Neuron (in vitro differentiated cells): ENCODE measurements around the gene AK2.
"Not testable (repeated sequence)": the region's sequence is repeated elsewhere in the genome, so short reads cannot be mapped to it uniquely, and the experiment has no call there.

Experiments
- H2AFZ ChIP-seq: one replicate; pipeline ENCODE4 v1.6.1; 2013; ENCODE audit warnings: low read depth, mild to moderate bottlenecking, inconsistent platforms, low read length, moderate library complexity
- H3K27me3 ChIP-seq: one replicate; pipeline ENCODE4 v1.6.1; 2013; ENCODE audit warnings: low read length; ENCODE audit not compliant: insufficient read depth
- H3K36me3 ChIP-seq: one replicate; pipeline ENCODE4 v1.6.1; 2013; ENCODE audit warnings: low read length; ENCODE audit not compliant: insufficient read depth
- H3K4me1 ChIP-seq: one replicate; pipeline ENCODE4 v1.6.1; 2013; ENCODE audit warnings: low read length; ENCODE audit not compliant: insufficient read depth
- H3K4me3 ChIP-seq: 2 replicates; pipeline ENCODE4 v1.5.1; 2013; ENCODE audit warnings: mild to moderate bottlenecking, low read length, moderate library complexity
- H3K9me3 ChIP-seq: one replicate; pipeline ENCODE4 v1.6.1; 2013; ENCODE audit warnings: low read length

Gene AK2

GRCh38 chr1:33036526-33037503 is at the start of gene AK2:
TSS of gene AK2 (minus strand) at chr1:33036883. CDS start at chr1:33036828, 55 bp downstream.
- peak within 1 kb of the TSS; percentile 80 for H3K4me3 ChIP-seq
- no peaks in the 10 kb centered on the region for H3K27me3 ChIP-seq
- peak within 1 kb of the TSS; percentile 77 for H2AFZ ChIP-seq
- H3K36me3 ChIP-seq, result peaks cover 17% of the 10 kb centered on the region
- no peaks in the 10 kb centered on the region for H3K9me3 ChIP-seq
- peaks cover 12% of the 10 kb centered on the region for H3K4me1 ChIP-seq

GRCh38 chr1:33086384-33086850 is 49.7 kb upstream of the AK2 start:
- Histone ChIP-seq H3K9me3 (no peaks in the 10 kb centered on the region), H3K36me3 (no peaks in the 10 kb centered on the region), H2AFZ (no peak overlapping the region), H3K27me3 (no peaks in the 10 kb centered on the region), H3K4me1 (peaks cover 5% of the 10 kb centered on the region), H3K4me3 (no peak overlapping the region)

GRCh38 chr1:33085332-33085731 is 48.6 kb upstream of the AK2 start:
- no peaks in the 10 kb centered on the region for H3K27me3 ChIP-seq

GRCh38 chr1:33082575-33083108 is 46.0 kb upstream of the AK2 start:
- Histone ChIP-seq H3K4me1 (peaks cover 20% of the 10 kb centered on the region), H2AFZ (no peak overlapping the region), H3K9me3 (no peaks in the 10 kb centered on the region), H3K27me3 (no peaks in the 10 kb centered on the region), H3K4me3 (no peak overlapping the region), H3K36me3 (no peaks in the 10 kb centered on the region)

More at GRCh38 chr1:33085332-33085731, 48.6 kb upstream of the AK2 start:
- Histone ChIP-seq H3K4me1 (peaks cover 10% of the 10 kb centered on the region), H3K9me3 (no peaks in the 10 kb centered on the region), H3K4me3 (no peak overlapping the region), H3K36me3 (no peaks in the 10 kb centered on the region), H2AFZ (no peak overlapping the region)

GRCh38 chr1:33081554-33082305 is 45.0 kb upstream of the AK2 start:
- H3K27me3 ChIP-seq, result no peaks in the 10 kb centered on the region
- H3K4me3 ChIP-seq, result peak overlapping the region; percentile 66
- H3K9me3 ChIP-seq, result no peaks in the 10 kb centered on the region
- no peaks in the 10 kb centered on the region for H3K36me3 ChIP-seq
- H2AFZ ChIP-seq, result peak overlapping the region; percentile 24
- H3K4me1 ChIP-seq, result peaks cover 20% of the 10 kb centered on the region

- no peaks in the 10 kb centered on the region for H3K36me3 ChIP-seq
- no peaks in the 10 kb centered on the region for H3K27me3 ChIP-seq
These were observed 44.3 kb upstream of the AK2 start, which contains the start of gene AZIN2 for GRCh38 chr1:33080885-33081553. TSS of gene AZIN2 (plus strand) at chr1:33081153. CDS start at chr1:33082250, 1,097 bp downstream.

GRCh38 chr1:33080373-33080772 is 43.7 kb upstream of the AK2 start:
- H3K27me3 ChIP-seq, result no peaks in the 10 kb centered on the region
- peak overlapping the region; percentile 66 for H3K4me3 ChIP-seq
- peak overlapping the region; percentile 47 for H2AFZ ChIP-seq
- no peaks in the 10 kb centered on the region for H3K9me3 ChIP-seq
- H3K4me1 ChIP-seq, result peaks cover 20% of the 10 kb centered on the region
- H3K36me3 ChIP-seq, result no peaks in the 10 kb centered on the region

More at GRCh38 chr1:33080885-33081553, 44.3 kb upstream of the AK2 start, which contains the start of gene AZIN2:
- Histone ChIP-seq H2AFZ (peak within 1 kb of the TSS; percentile 47), H3K9me3 (no peaks in the 10 kb centered on the region), H3K4me1 (peaks cover 20% of the 10 kb centered on the region), H3K4me3 (peak within 1 kb of the TSS; percentile 66)

- H3K4me1 ChIP-seq, result peaks cover 20% of the 10 kb centered on the region
- no peaks in the 10 kb centered on the region for H3K36me3 ChIP-seq
- H2AFZ ChIP-seq, result no peak overlapping the region
- H3K4me3 ChIP-seq, result no peak overlapping the region
- no peaks in the 10 kb centered on the region for H3K9me3 ChIP-seq
- no peaks in the 10 kb centered on the region for H3K27me3 ChIP-seq
These were observed 41.4 kb upstream of the AK2 start for GRCh38 chr1:33078030-33078591.

GRCh38 chr1:33074193-33074945 is 37.7 kb upstream of the AK2 start:
- Histone ChIP-seq H3K9me3 (no peaks in the 10 kb centered on the region), H3K36me3 (no peaks in the 10 kb centered on the region), H3K4me1 (peaks cover 8% of the 10 kb centered on the region), H3K4me3 (no peak overlapping the region), H3K27me3 (peaks cover 2% of the 10 kb centered on the region), H2AFZ (no peak overlapping the region)

GRCh38 chr1:33072707-33073106 is 36.0 kb upstream of the AK2 start:
- no peaks in the 10 kb centered on the region for H3K36me3 ChIP-seq
- H3K9me3 ChIP-seq, result no peaks in the 10 kb centered on the region
- no peak overlapping the region for H3K4me3 ChIP-seq
- H2AFZ ChIP-seq, result no peak overlapping the region
- peaks cover under 1% of the 10 kb centered on the region for H3K4me1 ChIP-seq
- peaks cover 2% of the 10 kb centered on the region for H3K27me3 ChIP-seq

GRCh38 chr1:33070628-33071027 is 33.9 kb upstream of the AK2 start:
- peaks cover 2% of the 10 kb centered on the region for H3K27me3 ChIP-seq
- H3K36me3 ChIP-seq, result no peaks in the 10 kb centered on the region
- no peak overlapping the region for H2AFZ ChIP-seq
- H3K4me3 ChIP-seq, result no peak overlapping the region
- H3K4me1 ChIP-seq, result no peaks in the 10 kb centered on the region
- no peaks in the 10 kb centered on the region for H3K9me3 ChIP-seq

GRCh38 chr1:33068108-33068507 is 31.4 kb upstream of the AK2 start:
- not testable (repeated sequence) for H3K4me3 ChIP-seq, H3K9me3 ChIP-seq, H3K36me3 ChIP-seq, H3K27me3 ChIP-seq, H2AFZ ChIP-seq, H3K4me1 ChIP-seq
